Endodermal cell (in vitro differentiated cells): ENCODE results near the gene SERPINE2. TPM values are rescaled to one million over a fixed set of nuclear protein-coding genes. Genes with fewer than 3 reads are reported as not detected.

Experiments used
- DNase-seq: peaks from one replicate; pipeline ENCODE4 v3.0.0-alpha.2; 2017
- H3K27ac ChIP-seq: 2 replicates; pipeline ENCODE4 v1.5.1; 2013; ENCODE audit warnings: mild to moderate bottlenecking, low read depth, low read length, moderate library complexity
- H3K27me3 ChIP-seq: 2 replicates; pipeline ENCODE4 v1.6.1; 2013; ENCODE audit warnings: mild to moderate bottlenecking, low read length, moderate library complexity; ENCODE audit not compliant: insufficient read depth, control insufficient read depth, poor library complexity, severe bottlenecking
- H3K36me3 ChIP-seq: 2 replicates; pipeline ENCODE4 v1.7.0; 2013; ENCODE audit warnings: mild to moderate bottlenecking, low read length, moderate library complexity; ENCODE audit not compliant: control insufficient read depth, insufficient read depth
- H3K4me1 ChIP-seq: one replicate; pipeline ENCODE4 v1.7.0; 2013; ENCODE audit warnings: low read length; ENCODE audit not compliant: control insufficient read depth, insufficient read depth
- H3K4me3 ChIP-seq: 2 replicates; pipeline ENCODE4 v1.5.1; 2013; ENCODE audit warnings: mild to moderate bottlenecking, low read length, moderate library complexity
- H3K9ac ChIP-seq: 2 replicates; pipeline ENCODE4 v1.6.1; 2013; ENCODE audit warnings: mild to moderate bottlenecking, low read length, moderate library complexity; ENCODE audit not compliant: poor library complexity, severe bottlenecking; ENCODE audit errors: extremely low read depth
- H3K9me3 ChIP-seq: 2 replicates; pipeline ENCODE4 v1.6.1; 2013; ENCODE audit warnings: mild to moderate bottlenecking, low read length, moderate library complexity; ENCODE audit not compliant: control insufficient read depth
- H3K27ac Mint-ChIP-seq: 2 replicates; pipeline ENCODE4 v1.8.0; 2020; ENCODE audit warnings: mixed read lengths
- H3K27me3 Mint-ChIP-seq: 2 replicates; pipeline ENCODE4 v1.8.0; 2021; ENCODE audit warnings: mild to moderate bottlenecking, mixed read lengths; ENCODE audit not compliant: insufficient read depth
- H3K36me3 Mint-ChIP-seq: 2 replicates; pipeline ENCODE4 v1.8.0; 2020; ENCODE audit warnings: low read depth, mixed read lengths
- H3K4me1 Mint-ChIP-seq: 2 replicates; pipeline ENCODE4 v1.8.0; 2020; ENCODE audit warnings: mixed read lengths
- H3K4me3 Mint-ChIP-seq: 2 replicates; pipeline ENCODE4 v1.8.0; 2020; ENCODE audit warnings: mild to moderate bottlenecking, moderate library complexity, mixed read lengths
- H3K9me3 Mint-ChIP-seq: 2 replicates; pipeline ENCODE4 v1.8.0; 2020; ENCODE audit warnings: mild to moderate bottlenecking, mixed read lengths
- WGBS, 2 experiments: methylation state at CpG; one replicate each; pipeline versions ENCODE4 v1.1.5 to v1.1.7; 2013; ENCODE audit warnings: missing lambda C conversion rate in 2 of 2, mixed read lengths in 1 of 2; ENCODE audit not compliant: insufficient coverage in 1 of 2, insufficient read length in 1 of 2; 5-methylcytosine and 5-hydroxymethylcytosine counted together
- total RNA-seq, 2 donors: library from RNA; stranded (reverse); fragmentation: NEBNext Ultra II Directional in 1 of 2; extraction: Animal tissue kit (Norgen Biotek cat#: 25700) in 1 of 2; gene quantifications; 2 replicates in 1 of 2; 3 replicates in 1 of 2; pipeline ENCODE4 v1.2.1, GENCODE V29; 2021
- TF ChIP-seq, protein P1 (sequence below): fragments of 200-600 bp; sonication (generic); conservative IDR thresholded peaks from 2 replicates; pipeline ENCODE4 v1.5.0; 2021; ENCODE audit warnings: antibody characterized with exemption, mild to moderate bottlenecking

The SERPINE2 gene
- total RNA-seq, 2 donors from 2014 or later, result 257 to 386 TPM

DNA sequence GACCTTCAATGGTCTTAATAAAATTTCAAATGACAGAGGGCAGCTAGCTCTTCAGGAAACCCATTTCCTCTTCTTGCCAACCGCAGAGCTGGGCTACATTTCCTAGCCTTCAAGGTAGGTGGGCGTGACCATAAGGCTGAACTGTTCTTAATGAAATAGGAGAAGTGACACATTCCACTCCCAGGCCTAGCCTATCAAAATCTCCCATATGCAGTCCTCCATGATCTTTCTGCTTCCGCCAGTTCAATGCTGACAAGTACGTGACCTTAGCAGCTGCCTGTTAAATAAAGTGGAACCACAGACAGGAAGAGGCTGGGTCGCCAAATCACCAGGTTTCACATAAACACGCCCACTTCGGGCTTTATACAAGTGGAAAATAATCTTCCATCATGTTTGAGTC, 13.2 kb downstream of the SERPINE2 start:
- Histone ChIP-seq H3K9ac (no peak overlapping the region), H3K9me3 (no peaks in the 10 kb centered on the region), H3K27me3 (no peaks in the 10 kb centered on the region), H3K27ac (no peak overlapping the region), H3K36me3 (peaks cover 78% of the 10 kb centered on the region), H3K4me1 (peaks cover 28% of the 10 kb centered on the region), H3K4me3 (no peak overlapping the region)
- H3K27me3 Mint-ChIP-seq, result no peaks in the 10 kb centered on the region
- H3K4me1 Mint-ChIP-seq, result peaks cover 60% of the 10 kb centered on the region
- H3K9me3 Mint-ChIP-seq, result no peaks in the 10 kb centered on the region
- DNase-seq, result no peak
- no peak overlapping the region for H3K27ac Mint-ChIP-seq
- WGBS, 2 experiments, result 86 to 89% methylated on average over 7 of the region's 7 CpGs
- H3K4me3 Mint-ChIP-seq, result no peak overlapping the region
- TF ChIP-seq, protein P1, sequence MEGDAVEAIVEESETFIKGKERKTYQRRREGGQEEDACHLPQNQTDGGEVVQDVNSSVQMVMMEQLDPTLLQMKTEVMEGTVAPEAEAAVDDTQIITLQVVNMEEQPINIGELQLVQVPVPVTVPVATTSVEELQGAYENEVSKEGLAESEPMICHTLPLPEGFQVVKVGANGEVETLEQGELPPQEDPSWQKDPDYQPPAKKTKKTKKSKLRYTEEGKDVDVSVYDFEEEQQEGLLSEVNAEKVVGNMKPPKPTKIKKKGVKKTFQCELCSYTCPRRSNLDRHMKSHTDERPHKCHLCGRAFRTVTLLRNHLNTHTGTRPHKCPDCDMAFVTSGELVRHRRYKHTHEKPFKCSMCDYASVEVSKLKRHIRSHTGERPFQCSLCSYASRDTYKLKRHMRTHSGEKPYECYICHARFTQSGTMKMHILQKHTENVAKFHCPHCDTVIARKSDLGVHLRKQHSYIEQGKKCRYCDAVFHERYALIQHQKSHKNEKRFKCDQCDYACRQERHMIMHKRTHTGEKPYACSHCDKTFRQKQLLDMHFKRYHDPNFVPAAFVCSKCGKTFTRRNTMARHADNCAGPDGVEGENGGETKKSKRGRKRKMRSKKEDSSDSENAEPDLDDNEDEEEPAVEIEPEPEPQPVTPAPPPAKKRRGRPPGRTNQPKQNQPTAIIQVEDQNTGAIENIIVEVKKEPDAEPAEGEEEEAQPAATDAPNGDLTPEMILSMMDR, result no peak
- H3K36me3 Mint-ChIP-seq, result peaks cover 30% of the 10 kb centered on the region

DNA sequence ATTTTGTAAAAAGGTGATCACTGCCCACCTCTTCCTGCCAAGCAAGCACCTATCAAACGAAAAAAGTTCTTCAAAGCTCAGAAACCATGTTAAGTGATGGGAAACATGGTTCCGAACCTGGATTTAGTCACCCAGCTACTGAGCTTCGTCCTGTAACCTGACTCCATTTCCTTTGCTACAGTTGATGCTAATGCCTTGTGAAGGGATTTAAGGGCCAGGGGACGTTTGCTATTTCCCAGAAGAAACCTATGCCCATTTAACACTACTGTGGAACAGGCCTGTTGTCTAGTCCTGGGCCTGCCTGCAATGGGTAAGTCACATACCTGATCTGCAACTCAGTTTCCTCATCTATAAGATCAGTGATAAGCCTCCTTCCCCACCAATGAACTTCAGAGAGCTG, 14.8 kb downstream of the SERPINE2 start:
- WGBS, 2 experiments, result 72 to 79% methylated on average over 4 of the region's 4 CpGs
- Histone ChIP-seq H3K27me3 (no peaks in the 10 kb centered on the region), H3K36me3 (peaks cover 78% of the 10 kb centered on the region), H3K4me1 (peaks cover 28% of the 10 kb centered on the region), H3K9ac (no peak overlapping the region), H3K9me3 (no peaks in the 10 kb centered on the region), H3K4me3 (no peak overlapping the region), H3K27ac (no peak overlapping the region)
- no peaks in the 10 kb centered on the region for H3K27me3 Mint-ChIP-seq
- no peak overlapping the region for H3K27ac Mint-ChIP-seq
- H3K36me3 Mint-ChIP-seq, result peaks cover 21% of the 10 kb centered on the region
- TF ChIP-seq, protein P1, result no peak
- no peak overlapping the region for H3K4me3 Mint-ChIP-seq
- DNase-seq, result no peak
- H3K9me3 Mint-ChIP-seq, result no peaks in the 10 kb centered on the region
- peaks cover 61% of the 10 kb centered on the region for H3K4me1 Mint-ChIP-seq

DNA sequence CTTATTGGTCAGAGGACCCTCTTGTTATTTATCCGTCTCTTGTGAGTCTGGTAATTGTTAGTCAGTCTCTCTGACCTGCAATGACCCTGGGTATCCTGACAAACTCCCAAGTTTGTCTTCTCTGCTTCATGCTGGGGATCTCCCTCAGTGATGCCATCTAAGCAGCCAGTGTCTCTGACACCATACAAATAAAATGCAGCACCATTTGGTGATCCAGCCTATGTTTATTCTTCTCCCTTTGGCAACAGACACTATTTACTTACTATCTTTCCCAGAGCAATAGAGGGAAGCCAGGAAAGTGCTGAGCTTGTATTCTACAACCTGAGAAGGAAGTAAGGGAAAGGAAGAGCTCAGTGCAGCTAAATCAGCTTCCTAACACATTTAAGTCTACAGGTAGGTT, 15.9 kb downstream of the SERPINE2 start:
- Mint-ChIP-seq H3K4me1 (peaks cover 54% of the 10 kb centered on the region), H3K27ac (peak overlapping the region; percentile 31), H3K9me3 (no peaks in the 10 kb centered on the region), H3K36me3 (peaks cover 21% of the 10 kb centered on the region), H3K4me3 (no peak overlapping the region), H3K27me3 (no peaks in the 10 kb centered on the region)
- Histone ChIP-seq H3K36me3 (peaks cover 75% of the 10 kb centered on the region), H3K9ac (no peak overlapping the region), H3K4me1 (peaks cover 24% of the 10 kb centered on the region), H3K27me3 (no peaks in the 10 kb centered on the region), H3K27ac (no peak overlapping the region), H3K4me3 (no peak overlapping the region), H3K9me3 (no peaks in the 10 kb centered on the region)
- DNase-seq, result no peak
- WGBS, 2 experiments, result 80 to 90% methylated on average over 1 of the region's 1 CpG
- TF ChIP-seq, protein P1, result no peak
